Chondrocyte (in vitro differentiated cells): ENCODE measurements around the gene C13orf46. TPM values are rescaled to one million over a fixed set of nuclear protein-coding genes. Genes with fewer than 3 reads are reported as not detected.

Experiments
- DNase-seq: peaks from one replicate; pipeline ENCODE4 v3.0.0; 2021; ENCODE audit warnings: mixed read lengths, low spot score
- H3K27ac Mint-ChIP-seq: one replicate; pipeline ENCODE4 v1.8.0; 2021; ENCODE audit warnings: mild to moderate bottlenecking, moderate library complexity, mixed read lengths; ENCODE audit not compliant: unreplicated experiment
- H3K27me3 Mint-ChIP-seq: 2 replicates; pipeline ENCODE4 v1.8.0; 2021; ENCODE audit warnings: low read depth, mixed read lengths
- H3K36me3 Mint-ChIP-seq: 2 replicates; pipeline ENCODE4 v1.8.0; 2021; ENCODE audit warnings: low read depth, mixed read lengths
- H3K4me1 Mint-ChIP-seq: 2 replicates; pipeline ENCODE4 v1.8.0; 2021; ENCODE audit warnings: low read depth, mild to moderate bottlenecking, mixed read lengths
- H3K4me3 Mint-ChIP-seq: one replicate; pipeline ENCODE4 v1.8.0; 2021; ENCODE audit warnings: mild to moderate bottlenecking, moderate library complexity, mixed read lengths; ENCODE audit not compliant: unreplicated experiment
- H3K9me3 Mint-ChIP-seq: 2 replicates; pipeline ENCODE4 v1.8.0; 2021; ENCODE audit warnings: low read depth, mixed read lengths
- total RNA-seq: library from RNA; stranded (reverse); gene quantifications from 3 replicates; pipeline ENCODE4 v1.2.1, GENCODE V29; 2021
- TF ChIP-seq, protein P1 (sequence below): fragments of 200-600 bp; sonication (generic); IDR thresholded peaks from 2 replicates; pipeline ENCODE4 v1.5.0; 2021; ENCODE audit warnings: antibody characterized with exemption, mild to moderate bottlenecking, moderate library complexity

C13orf46 gene
- total RNA-seq, 1 donor from 2014 or later: 2.2 TPM

DNA sequence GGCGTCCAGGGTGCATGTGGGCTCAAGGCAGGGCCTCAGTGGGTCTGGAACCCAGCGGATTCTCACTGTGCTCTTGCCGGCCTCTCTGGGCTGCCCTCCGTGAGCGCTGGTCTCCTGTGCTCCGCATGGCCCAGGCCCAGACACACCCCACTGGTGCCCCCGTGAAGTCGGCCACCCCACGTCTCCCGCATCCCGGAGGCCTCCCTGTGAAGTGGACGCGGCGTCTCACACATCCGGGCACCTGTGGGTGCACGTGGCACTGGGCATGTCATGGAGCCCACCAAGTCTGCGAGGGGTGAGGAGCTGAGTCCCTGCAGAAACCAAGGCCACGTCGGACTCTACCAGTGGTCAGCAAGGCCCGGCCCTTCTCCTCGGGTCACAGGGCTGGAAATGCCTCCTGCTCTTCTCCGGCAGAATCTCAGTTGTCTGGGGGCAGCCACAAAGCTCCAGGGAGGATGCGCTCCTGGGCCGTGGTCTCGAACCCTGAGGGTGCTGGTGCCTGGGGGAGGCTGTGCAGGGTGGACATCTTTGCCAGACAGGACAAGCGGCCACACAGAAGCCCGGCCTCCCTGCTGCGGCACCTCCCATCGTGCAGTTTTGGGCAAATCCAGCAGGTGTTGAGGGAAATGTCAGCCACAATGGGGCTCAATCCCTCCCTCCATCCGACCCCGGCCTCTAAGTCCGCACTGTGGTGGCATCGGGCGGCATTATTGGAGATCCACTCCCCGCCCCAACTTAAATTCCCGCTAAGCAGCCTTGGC is 2.2 kb downstream of the C13orf46 start:
- H3K4me3 Mint-ChIP-seq: no peak overlapping the region
- H3K9me3 Mint-ChIP-seq: no peaks in the 10 kb centered on the region
- TF ChIP-seq, protein P1, sequence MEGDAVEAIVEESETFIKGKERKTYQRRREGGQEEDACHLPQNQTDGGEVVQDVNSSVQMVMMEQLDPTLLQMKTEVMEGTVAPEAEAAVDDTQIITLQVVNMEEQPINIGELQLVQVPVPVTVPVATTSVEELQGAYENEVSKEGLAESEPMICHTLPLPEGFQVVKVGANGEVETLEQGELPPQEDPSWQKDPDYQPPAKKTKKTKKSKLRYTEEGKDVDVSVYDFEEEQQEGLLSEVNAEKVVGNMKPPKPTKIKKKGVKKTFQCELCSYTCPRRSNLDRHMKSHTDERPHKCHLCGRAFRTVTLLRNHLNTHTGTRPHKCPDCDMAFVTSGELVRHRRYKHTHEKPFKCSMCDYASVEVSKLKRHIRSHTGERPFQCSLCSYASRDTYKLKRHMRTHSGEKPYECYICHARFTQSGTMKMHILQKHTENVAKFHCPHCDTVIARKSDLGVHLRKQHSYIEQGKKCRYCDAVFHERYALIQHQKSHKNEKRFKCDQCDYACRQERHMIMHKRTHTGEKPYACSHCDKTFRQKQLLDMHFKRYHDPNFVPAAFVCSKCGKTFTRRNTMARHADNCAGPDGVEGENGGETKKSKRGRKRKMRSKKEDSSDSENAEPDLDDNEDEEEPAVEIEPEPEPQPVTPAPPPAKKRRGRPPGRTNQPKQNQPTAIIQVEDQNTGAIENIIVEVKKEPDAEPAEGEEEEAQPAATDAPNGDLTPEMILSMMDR: no peak
- H3K27me3 Mint-ChIP-seq: no peaks in the 10 kb centered on the region
- peaks cover 6% of the 10 kb centered on the region for H3K4me1 Mint-ChIP-seq
- DNase-seq: peak; percentile 85
- peaks cover 6% of the 10 kb centered on the region for H3K36me3 Mint-ChIP-seq
- no peak overlapping the region for H3K27ac Mint-ChIP-seq

DNA sequence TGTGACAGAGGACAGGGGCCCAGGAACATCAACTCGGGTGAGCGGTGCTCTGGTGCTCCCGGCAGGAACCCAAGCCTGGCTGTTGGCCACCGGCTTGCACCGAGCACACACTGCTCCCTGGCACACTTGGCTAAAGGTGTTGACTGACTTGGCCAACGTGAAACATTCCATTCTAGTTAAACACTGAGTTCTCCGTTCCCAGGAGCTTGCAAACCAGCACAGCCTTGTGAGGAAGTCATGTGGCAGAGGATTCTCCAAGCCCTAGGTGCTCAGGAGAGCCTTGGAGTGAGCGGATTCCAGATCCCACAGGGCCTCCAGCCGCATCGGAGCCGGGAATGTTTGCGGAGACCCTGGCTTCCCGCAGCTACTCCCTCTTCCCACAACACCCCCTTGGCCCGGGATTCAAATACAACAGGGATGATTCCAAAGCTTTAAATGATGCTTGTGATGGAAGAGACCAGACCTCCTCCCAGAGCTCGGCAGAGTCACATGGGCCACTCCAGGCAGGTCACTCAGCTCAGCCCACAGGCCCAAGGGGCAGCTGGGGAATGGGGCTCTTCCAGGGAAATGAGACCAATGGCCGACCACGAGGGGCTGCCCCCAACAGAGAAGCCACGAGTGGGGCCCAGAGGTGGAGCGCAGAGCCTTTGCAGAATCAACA is 2.9 kb downstream of the C13orf46 start:
- no peak overlapping the region for H3K27ac Mint-ChIP-seq
- peak; percentile 72 for DNase-seq
- peaks cover 6% of the 10 kb centered on the region for H3K36me3 Mint-ChIP-seq
- H3K27me3 Mint-ChIP-seq: no peaks in the 10 kb centered on the region
- H3K4me1 Mint-ChIP-seq: peaks cover 5% of the 10 kb centered on the region
- TF ChIP-seq, protein P1: no peak
- H3K9me3 Mint-ChIP-seq: no peaks in the 10 kb centered on the region
- H3K4me3 Mint-ChIP-seq: no peak overlapping the region

DNA sequence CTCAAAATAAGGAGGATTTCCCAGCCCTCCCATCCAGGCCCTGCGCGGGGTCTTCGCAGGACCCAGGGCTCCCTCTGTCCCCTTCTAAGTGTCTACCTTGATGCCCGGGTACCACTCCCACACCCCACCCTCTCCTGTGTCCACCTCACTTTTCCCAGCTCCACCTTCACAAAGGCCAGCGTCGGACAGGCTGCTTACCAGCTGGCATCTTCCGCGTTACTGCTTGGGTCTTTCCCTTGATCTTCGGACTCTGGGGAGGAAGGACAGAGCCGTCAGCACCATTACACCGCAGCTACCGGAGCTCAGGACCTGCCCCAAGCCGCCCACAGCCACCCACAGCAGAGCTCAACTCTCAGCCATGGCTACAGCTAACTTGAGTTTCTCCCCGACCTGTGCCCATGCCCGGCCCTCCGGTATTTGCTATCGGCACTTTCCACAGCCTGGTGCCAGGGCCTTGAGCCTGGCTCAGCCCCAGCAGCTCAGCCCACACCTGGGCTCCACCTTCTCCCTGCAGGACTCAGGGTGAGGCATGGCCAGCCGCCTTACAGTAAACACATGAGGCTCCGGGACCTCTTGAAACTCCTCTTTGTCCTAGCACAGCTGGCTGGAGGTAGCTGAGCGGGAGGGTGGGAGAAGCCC is 3.8 kb downstream of the C13orf46 start:
- Mint-ChIP-seq H3K9me3 (no peaks in the 10 kb centered on the region), H3K27me3 (no peaks in the 10 kb centered on the region), H3K36me3 (peaks cover 6% of the 10 kb centered on the region), H3K4me1 (peaks cover 5% of the 10 kb centered on the region), H3K4me3 (no peak overlapping the region), H3K27ac (no peak overlapping the region)
- TF ChIP-seq, protein P1: no peak
- peak; percentile 82 for DNase-seq

DNA sequence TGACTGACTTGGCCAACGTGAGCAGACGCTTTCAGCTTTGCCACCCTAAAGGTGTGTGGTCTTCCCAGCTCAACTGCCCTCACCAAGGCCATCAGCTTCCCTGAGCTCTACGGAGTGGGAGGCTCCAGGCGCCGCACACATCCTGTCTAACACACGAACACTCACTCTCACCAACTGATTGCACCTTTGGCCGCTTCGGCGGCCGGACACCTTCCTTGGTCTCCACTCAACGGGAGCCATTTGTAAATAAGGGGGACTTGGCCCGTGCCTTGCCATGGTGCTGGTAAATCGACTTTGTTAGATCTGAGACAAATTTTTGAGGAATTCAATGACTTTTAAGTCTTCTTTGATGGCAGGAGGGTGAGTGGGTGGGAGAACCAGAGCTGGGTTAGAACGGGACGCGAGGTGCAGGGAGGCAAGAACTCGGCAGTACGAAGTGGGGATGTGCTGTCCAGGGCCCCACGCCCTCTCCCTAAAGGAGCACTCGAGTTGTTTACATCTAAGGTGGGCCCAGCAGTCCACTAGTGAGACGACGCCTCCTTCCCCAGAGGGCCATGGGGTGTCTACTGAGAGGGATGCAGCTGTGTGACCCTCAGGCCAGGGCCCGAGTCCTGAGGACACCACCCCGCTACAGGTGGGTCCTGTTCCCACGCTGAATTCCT is 4.4 kb downstream of the C13orf46 start:
- DNase-seq: peak; percentile 53
- no peak overlapping the region for H3K4me3 Mint-ChIP-seq
- no peaks in the 10 kb centered on the region for H3K9me3 Mint-ChIP-seq
- peaks cover 6% of the 10 kb centered on the region for H3K36me3 Mint-ChIP-seq
- H3K27me3 Mint-ChIP-seq: no peaks in the 10 kb centered on the region
- H3K4me1 Mint-ChIP-seq: peaks cover 5% of the 10 kb centered on the region
- H3K27ac Mint-ChIP-seq: no peak overlapping the region
- TF ChIP-seq, protein P1: no peak
